Measurements from ENCODE around the gene LRRC25. TPM values are rescaled to one million over a fixed set of nuclear protein-coding genes. Genes with fewer than 3 reads are reported as not detected.

Gene LRRC25
- polyA plus RNA-seq, 1 donor (not counting 4 experiments of a cell fraction or from before 2014, with no cell fraction given), result not detected

GRCh38 chr19:18368504-18369222 is 28.8 kb downstream of the LRRC25 start:
- no peak overlapping the region for H3K27ac ChIP-seq (ENCODE audit: control insufficient read depth, insufficient read depth, low read length)
- no peaks in the 10 kb centered on the region for H3K9me3 ChIP-seq (ENCODE audit: control insufficient read depth, low read depth, low read length)
- H3K9me1 ChIP-seq (ENCODE audit: control insufficient read depth, extremely low read depth, insufficient read depth, low read length), result no peaks in the 10 kb centered on the region
- H3K4me1 ChIP-seq (ENCODE audit: control insufficient read depth, extremely low read depth, insufficient read depth, low read length), result peaks cover 22% of the 10 kb centered on the region
- no peak overlapping the region for H3K9ac ChIP-seq (ENCODE audit: control insufficient read depth, extremely low read depth, insufficient read depth, low read length)
- no peak for FAIRE-seq
- H3K27me3 ChIP-seq (ENCODE audit: control insufficient read depth, extremely low read depth, insufficient read depth, low read length), result no peaks in the 10 kb centered on the region
- no peaks in the 10 kb centered on the region for H3K36me3 ChIP-seq (ENCODE audit: control insufficient read depth in 2 of 2, extremely low read depth in 1 of 2, insufficient read depth in 2 of 2, low read length in 2 of 2)
- DNase-seq (ENCODE audit: low read depth, low spot score), result no peak
- dilution Hi-C loops (cut with MboI; ENCODE audit: extremely low pct_ligation_motif_present, low sequenced_read_pairs), result no loop called here
- H2AFZ ChIP-seq (ENCODE audit: control insufficient read depth, low read length), result no peak overlapping the region
- no peaks in the 10 kb centered on the region for H3K79me2 ChIP-seq (ENCODE audit: control insufficient read depth, insufficient read depth, low read length)
- H3K4me2 ChIP-seq (ENCODE audit: control insufficient read depth, extremely low read depth, insufficient read depth, low read depth, low read length), result no peak overlapping the region
- H3K4me3 ChIP-seq (ENCODE audit: control insufficient read depth in 2 of 3, extremely low read depth in 1 of 3, insufficient read depth in 2 of 3, low read depth in 1 of 3, low read length in 3 of 3), result no peak overlapping the region
- TF ChIP-seq CTCF (optimal IDR thresholded peaks at IDR 0.05 in 1 of 3, IDR thresholded peaks at IDR 0.05 in 1 of 3, conservative IDR thresholded peaks at IDR 0.05 in 1 of 3; ENCODE audit: extremely low read depth in 1 of 3, insufficient read depth in 2 of 3, low read length in 3 of 3), result no peak
- H4K20me1 ChIP-seq (ENCODE audit: control insufficient read depth, extremely low read depth, insufficient read depth, low read length), result no peaks in the 10 kb centered on the region

- TF ChIP-seq EZH2 (IDR thresholded peaks at IDR 0.05; ENCODE audit: low read length) (no peak), CTCF (optimal IDR thresholded peaks at IDR 0.05 in 1 of 3, IDR thresholded peaks at IDR 0.05 in 1 of 3, conservative IDR thresholded peaks at IDR 0.05 in 1 of 3; ENCODE audit: extremely low read depth in 1 of 3, insufficient read depth in 2 of 3, low read length in 3 of 3) (no peak)
- H3K9ac ChIP-seq (ENCODE audit: control insufficient read depth, extremely low read depth, insufficient read depth, low read length), result no peak overlapping the region
- H2AFZ ChIP-seq (ENCODE audit: control insufficient read depth, low read length), result no peak overlapping the region
- H3K9me3 ChIP-seq (ENCODE audit: control insufficient read depth, low read depth, low read length), result no peaks in the 10 kb centered on the region
- H3K4me3 ChIP-seq (ENCODE audit: control insufficient read depth in 2 of 3, extremely low read depth in 1 of 3, insufficient read depth in 2 of 3, low read depth in 1 of 3, low read length in 3 of 3), result no peak overlapping the region
- dilution Hi-C loops (cut with MboI; ENCODE audit: extremely low pct_ligation_motif_present, low sequenced_read_pairs), result no loop called here
- H3K4me2 ChIP-seq (ENCODE audit: control insufficient read depth, extremely low read depth, insufficient read depth, low read depth, low read length), result no peak overlapping the region
- no peaks in the 10 kb centered on the region for H3K36me3 ChIP-seq (ENCODE audit: control insufficient read depth in 2 of 2, extremely low read depth in 1 of 2, insufficient read depth in 2 of 2, low read length in 2 of 2)
- peaks cover 18% of the 10 kb centered on the region for H3K4me1 ChIP-seq (ENCODE audit: control insufficient read depth, extremely low read depth, insufficient read depth, low read length)
- H3K27me3 ChIP-seq (ENCODE audit: control insufficient read depth, extremely low read depth, insufficient read depth, low read length), result no peaks in the 10 kb centered on the region
- FAIRE-seq (no peak), DNase-seq (ENCODE audit: low read depth, low spot score) (no peak)
- no peaks in the 10 kb centered on the region for H3K9me1 ChIP-seq (ENCODE audit: control insufficient read depth, extremely low read depth, insufficient read depth, low read length)
- no peaks in the 10 kb centered on the region for H4K20me1 ChIP-seq (ENCODE audit: control insufficient read depth, extremely low read depth, insufficient read depth, low read length)
- peak overlapping the region; percentile 80 for H3K27ac ChIP-seq (ENCODE audit: control insufficient read depth, insufficient read depth, low read length)
- H3K79me2 ChIP-seq (ENCODE audit: control insufficient read depth, insufficient read depth, low read length), result no peaks in the 10 kb centered on the region
Measured at GRCh38 chr19:18366021-18366435, 31.4 kb downstream of the LRRC25 start.

Measured in keratinocyte (primary cell).